ENCODE data around the gene MLN.
"Not testable (repeated sequence)": the region's sequence is repeated elsewhere in the genome, so short reads cannot be mapped to it uniquely, and the experiment has no call there.

The MLN gene

DNA sequence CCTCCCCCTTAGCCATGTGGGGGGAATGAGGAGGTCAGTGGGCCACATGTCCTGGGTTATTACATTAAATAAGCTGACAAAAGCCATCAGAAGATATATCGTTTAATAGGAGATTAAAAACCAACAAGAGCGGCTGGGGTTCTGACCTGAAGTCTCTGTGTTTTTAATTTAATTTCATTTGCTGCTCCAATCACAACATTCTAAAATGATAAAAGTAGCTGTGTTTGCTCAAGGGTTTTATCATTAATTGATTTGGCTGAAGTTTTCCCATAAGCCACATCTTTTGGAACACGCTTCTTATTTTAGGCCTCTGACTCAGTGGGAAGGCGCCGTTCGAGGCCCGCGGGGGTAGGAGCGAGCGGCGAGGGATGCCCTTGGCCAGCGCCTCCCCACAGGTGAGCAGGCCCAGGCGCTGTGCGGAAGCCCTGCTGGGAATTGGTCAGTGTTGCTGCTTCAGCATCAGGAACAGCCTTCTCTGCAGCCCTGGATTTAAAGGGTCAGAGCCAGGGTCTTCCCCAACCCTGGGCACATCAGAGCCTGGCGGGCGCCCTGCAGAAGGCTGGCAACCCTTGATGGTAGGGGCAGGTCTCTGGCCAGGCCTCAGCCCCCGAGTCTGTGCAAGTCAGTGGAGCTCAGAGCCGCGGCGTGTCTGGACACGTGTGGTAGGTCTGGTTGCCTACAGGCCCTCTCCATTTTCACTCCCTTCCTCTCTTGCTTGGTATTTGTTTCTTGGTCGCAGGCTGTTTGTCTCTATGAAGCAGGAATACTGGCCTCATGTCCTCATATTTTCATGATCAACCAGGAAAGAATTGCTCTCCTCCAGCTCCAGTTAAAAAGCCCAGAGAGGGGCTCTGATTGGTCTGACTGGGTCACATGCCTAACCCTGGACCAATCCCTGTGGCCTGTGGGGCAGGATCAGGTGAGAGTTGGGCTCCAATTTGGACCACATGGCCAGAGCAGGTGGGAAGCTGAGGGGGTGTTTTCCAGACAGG lies 30.9 kb upstream of the MLN start:
- DNase-seq (ENCODE audit: low spot score) = no peak

DNA sequence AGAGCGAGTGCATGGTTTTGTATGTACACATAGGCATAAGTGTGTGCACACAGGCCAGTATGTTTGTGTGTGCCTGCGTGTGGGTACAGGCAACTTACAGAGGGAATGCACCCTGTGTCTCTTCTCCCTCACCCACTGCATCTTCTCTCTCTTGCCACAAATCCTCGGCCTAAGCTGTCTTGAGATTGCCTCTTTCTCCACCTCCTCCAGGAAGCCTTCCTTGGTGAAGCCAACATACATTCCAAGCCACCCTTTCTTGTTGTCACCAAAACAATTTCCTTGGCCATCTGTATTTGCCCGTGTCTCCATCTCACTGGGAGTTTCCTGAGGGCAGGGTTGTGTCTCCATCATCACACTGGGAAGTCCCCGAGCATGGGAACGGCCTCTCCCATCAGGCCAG lies 29.8 kb upstream of the MLN start:
- DNase-seq (ENCODE audit: low spot score) = no peak

DNA sequence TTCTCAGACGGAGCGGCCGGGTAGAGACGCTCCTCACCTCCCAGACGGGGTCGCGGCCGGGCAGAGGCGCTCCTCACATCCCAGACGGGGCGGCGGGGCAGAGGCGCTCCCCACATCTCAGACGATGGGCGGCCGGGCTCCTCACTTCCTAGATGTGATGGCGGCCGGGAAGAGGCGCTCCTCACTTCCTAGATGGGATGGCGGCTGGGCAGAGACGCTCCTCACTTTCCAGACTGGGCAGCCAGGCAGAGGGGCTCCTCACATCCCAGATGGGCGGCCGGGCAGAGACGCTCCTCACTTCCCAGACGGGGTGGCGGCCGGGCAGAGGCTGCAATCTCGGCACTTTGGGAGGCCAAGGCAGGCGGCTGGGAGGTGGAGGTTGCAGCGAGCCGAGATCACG lies 29.0 kb upstream of the MLN start:
- not testable (repeated sequence) for DNase-seq (ENCODE audit: low spot score)

DNA sequence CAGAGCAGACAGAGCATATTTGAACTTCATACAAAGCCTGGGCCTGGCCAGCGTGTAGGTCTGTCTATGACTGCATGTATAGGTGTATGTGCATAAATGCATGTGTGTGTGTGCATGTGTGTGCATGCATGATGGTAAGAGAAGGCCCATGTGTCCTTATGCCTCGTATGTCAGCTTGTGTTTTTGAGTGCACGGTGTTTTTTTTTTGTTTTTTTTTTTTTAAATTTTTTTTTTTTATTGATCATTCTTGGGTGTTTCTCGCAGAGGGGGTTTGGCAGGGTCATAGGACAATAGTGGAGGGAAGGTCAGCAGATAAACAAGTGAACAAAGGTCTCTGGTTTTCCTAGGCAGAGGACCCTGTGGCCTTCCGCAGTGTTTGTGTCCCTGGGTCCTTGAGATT lies 27.9 kb upstream of the MLN start:
- not testable (repeated sequence) for DNase-seq (ENCODE audit: low spot score)

DNA sequence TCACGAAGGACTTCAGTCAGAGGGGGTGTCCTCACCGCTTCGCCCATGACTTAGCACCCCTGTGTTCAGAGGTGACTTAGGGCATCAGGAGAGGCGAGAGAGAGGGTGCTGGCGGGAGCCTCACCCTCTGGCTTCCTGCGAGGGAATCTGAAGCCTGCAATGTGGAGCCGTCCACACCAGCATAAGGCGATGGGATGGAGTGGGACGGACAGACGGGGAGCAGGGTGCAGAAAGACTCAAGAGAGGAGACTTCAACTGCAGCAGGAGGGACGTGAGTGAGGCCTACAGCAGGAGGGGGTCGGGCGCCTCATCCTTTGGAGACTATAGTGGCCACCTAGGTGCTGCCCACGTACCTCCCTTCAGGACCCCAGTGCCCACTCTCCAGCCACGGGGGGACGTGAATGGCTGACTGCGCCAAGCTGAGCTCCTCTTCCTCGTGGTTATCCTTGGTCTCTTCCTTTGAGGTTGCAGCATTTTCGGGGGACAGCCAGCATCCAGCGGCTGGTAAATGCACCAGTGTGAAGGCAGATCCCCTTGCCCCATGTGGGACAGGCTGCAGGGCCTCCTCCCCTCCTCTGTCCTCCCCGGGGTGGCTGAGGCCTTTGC lies 26.9 kb upstream of the MLN start:
- no peak for DNase-seq (ENCODE audit: low spot score)

DNA sequence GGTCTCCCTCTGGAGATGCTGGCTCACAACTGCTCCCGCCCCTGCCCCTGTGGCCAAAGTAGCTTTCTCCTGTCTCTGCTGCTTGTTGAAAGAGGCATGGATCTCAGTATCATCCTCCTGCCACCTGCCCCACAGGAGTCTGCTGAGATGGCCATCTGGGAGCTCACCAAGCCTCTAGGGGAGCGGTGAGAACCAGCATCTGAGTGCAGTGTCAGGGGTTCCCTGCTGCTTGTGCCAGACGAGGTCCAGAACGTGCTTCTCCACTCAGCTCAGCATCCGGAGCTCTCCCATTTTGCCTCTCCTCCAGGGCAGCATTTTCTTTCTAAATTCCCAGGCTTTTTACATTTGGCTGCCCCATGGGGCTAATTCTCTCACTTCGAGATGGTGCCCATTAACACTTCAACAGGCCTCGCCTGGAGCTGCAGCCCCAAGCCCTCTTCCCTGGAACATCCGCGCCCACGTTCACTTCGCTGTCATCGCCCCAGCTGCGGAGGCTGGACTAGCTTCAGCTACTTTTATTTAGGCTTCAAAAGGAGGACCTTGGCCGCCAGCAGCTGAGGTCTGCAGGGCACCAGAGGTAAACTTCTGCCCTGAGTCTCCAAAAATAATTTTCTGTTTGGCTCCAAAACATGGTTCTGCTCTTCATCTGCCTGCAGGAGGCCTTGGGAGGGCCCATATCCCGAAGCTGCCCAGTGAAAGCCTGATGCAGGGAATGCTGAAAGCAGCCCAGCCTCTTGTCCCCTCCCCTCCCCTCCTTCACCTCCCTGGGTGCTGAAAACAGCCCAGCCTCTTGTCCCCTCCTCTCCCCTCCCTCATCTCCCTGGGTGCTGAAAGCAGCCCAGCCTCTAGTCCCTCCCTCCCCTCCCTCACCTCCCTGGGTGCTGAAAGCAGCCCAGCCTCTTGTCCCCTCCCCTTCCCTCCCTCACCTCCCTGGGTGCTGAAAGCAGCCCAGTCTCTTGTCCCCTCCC lies 25.2 kb upstream of the MLN start:
- DNase-seq (ENCODE audit: low spot score) = no peak

DNA sequence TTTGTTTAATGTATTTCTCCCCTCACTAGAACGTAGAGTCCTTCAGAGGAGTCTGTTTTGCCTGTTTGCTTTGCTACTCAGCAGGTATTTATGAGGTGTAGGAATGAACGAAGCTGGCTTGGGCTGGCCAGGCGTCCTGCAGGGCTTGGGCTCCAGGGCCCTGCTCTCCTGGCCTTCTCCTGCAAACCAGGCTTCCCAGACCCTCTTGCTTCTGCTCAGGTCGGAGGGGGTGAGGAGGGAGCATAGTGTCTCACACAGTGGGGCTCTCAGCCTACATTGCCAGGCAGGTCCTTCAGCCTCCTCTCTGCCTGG lies 24.6 kb upstream of the MLN start:
- DNase-seq (ENCODE audit: low spot score) = no peak

DNA sequence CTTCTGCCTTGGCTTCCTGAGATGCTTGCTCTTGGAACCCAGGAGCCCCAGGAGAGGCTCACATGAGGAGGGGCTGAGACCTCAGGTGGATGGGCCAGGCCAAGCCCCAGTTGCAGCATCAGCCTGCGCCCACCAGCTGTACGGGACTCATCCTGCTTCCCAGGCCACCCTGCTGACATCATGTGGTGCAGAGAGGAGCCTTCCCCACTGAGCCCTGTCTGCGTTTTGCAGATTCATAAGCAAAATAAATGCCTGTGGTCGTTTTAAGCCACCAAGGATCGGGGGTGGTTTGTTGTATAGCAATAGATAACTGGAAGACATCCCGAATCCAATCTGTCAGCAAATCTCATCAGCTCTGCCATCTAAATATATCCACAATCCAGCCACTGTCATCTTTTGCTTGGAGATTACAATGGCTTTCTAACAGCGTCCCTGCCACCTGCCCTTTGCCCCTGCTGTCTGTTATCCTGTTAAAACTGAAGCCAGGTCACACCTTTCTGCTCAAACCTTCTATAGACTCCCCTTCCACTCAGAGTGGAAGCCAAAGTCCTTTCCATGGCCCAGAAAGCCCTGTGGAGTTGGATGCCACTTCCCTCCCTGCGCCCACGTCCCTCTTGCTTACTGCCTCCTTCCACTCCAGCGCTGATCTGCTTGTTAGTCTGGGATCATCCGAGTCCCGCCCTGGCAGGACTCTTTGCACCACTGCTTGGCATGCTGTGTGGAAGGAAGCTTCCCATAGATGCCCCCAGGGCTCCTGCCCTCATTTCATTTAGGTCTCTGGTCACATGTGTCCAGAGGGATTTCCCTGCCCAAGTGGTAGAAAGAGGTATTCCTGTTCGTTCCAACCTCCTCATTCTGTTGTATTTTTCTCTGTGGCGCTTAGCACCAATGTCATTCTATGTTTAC lies 24.0 kb upstream of the MLN start:
- DNase-seq (ENCODE audit: low spot score) = no peak

DNA sequence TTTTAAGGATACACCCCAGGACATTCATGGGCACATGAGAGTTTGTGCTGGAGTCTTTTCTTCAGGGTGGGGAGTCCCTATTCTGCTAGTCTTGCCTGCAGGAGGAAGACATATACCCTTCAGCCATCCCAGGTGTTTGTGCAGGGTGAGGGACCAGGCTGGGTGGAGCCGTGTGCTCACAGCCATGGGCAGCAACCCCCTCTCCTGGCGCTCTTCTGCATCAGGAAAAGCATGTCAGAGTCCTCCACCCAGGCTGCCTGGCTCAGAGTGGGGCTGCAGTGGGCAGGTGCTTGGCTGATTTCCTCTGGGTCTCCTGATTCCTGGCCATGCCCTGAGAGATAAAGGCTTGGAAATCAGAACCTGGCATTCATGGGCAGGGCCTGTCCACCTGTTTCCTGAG lies 22.7 kb upstream of the MLN start:
- DNase-seq (ENCODE audit: low spot score) = no peak

DNA sequence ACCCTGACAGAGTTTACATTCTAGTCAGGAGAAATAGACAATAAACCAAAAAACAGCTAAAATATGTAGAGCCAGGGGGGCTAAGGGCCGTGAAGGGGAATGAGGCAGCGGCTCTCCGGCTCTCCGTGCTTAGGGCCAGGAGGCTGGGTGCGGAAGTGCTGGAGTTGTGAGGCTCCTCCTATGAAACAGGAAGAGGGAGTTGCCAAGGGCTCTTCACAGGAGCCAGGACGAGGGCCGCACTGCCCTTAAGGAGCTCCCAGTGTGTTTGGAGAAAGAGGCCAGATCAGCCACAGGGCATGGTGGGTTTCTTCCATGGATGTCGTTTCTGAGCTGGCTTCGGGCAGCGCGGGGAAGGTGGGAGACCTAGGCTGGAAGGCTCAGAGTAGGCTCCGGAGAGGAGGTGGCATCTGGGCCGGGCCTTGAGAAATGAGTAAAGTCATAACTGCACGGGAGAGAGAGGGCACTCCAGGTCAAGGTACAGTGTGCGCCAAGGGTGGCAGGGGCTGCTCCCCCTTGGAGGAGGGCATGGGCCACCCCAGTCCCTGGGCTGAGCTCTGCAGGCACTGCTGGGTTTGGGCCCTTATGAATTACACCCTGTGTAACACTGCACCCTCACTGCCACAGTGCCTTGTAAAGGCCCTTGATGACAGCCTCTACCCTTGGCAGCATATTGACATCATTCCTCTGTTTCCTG lies 20.8 kb upstream of the MLN start:
- DNase-seq (ENCODE audit: low spot score) = no peak

DNA sequence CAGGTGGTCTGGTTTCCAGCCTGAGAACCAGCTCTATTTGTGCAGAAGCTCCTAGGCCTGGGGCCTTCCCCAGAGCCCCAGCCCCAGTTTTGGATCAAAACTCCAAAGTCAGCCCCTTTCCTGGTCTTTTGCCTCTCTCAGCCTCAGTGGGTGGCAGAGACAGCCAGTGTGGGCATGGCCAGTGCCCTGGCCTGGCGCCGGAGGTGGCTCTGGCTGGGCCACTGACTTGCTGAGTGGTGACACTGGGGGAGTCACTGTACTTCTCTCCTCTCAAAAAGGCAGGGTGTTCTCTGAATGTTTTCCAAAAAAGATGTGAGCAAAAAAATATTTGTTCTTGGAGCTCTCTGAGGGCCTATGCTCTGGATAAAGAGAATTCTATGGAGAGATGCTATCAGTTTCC lies 20.0 kb upstream of the MLN start:
- DNase-seq (ENCODE audit: low spot score) = no peak

DNA sequence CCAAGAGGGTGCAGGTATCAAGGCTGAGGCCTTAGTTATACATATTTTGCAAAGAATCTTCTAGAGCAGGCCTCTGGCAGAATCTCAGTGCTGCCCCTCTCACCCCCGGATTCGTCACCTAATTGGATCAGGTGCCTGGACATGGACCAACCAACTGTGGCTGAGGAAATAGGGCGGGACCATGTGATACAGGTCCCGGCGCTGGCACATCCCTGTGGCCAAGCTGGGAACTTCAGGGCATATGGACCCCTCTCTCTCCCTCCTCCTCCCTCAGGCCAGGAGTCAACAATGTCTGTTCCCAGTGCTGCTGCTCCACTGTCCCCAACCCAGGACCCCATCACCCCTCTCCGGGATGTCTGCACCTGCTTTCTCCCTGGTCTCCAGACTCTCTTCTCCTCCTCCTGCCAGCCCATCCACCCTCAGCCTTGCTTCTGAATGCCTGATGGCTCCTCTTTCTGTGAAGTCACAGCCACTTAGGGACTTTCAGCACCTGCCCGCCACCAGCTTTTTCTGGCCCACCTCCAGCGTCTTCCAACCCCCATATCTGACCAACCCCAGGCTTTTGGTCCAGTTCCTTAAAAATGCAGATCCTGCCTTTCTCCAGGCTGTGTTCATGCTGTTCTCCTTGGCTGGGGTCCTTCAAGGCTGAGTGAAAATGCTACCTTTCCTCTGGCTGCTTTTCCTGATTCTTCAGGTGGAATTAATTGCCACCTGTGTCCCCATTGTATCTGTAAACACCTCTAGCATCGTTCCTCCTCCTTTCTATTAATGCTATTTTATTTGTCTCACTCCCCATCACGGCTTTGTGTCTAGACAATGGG lies 19.0 kb upstream of the MLN start:
- peak; percentile 1 for DNase-seq (ENCODE audit: low spot score)

DNA sequence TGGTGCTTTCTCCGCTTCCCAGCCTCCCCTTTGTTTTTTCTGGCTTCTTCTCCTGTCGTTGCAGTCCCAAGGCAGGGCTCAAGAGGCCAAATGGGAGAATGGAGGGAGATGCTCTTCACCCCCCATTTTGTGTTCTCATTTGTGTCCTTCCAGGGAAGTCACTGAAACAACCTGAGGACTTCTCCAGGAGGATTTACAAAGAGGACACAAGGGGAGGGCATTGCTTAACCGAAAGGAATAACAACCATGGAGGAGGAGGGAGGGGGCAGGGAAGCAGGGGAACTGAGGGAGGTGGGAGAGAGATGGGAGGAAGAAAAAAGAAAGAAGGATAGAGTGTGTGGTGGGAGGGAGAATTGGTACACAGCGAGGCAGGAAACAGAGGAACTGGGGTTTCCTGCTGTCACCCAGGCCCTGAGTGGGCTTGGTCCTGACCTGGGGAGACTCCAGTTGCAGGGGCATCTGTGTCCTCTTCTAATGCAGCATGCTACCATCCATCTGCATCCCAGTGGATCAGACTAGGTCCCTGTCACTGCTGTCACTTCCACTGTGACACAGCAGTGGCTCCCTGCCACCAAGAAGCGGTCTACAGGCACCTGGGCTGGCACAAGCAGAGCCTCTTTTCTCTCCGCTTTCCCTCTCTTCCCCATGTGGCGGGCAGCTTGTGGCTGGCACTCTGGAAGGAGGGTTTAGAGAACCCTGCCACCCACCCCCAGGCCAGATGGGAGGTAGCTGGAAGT lies 17.1 kb upstream of the MLN start:
- DNase-seq (ENCODE audit: low spot score) = no peak

DNA sequence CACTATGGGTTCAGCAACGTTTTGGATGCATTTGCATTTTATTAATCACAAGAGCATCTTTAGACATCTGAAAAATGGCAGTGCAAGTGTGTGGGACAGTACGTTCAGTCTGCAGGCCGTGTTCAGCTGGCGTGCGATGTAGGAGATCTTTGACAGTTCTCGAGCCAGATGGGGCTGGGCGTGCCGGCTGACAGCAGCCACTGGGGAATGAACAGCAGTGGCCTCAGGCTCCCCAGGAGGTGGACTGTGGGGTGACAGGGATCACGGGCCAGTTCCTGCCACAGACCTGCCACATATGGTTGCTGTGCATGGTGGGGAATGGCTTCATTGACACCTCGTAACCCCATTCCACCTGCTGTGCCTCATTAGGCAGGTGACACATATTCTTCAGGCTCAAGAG lies 16.4 kb upstream of the MLN start:
- DNase-seq (ENCODE audit: low spot score) = no peak

DNA sequence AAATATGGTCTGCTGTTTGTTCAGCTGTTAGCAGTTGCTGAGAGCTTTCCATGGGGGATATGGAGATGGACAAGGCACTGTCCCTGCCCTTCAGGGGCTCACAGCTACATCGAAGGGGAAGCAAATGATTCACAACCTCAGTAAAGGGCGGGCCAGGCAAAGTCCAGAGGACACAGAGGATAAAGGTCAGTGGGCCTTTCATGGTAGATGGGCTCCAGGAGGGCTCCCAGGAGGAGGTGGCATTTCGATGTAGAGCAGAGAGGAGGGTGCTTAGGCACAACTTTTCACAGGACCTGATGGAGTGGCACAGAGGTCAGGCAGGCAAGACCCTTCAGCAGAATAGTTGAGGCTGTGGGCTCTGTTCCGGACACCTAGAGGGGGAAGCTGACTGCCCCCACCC lies 15.2 kb upstream of the MLN start:
- DNase-seq (ENCODE audit: low spot score) = no peak

DNA sequence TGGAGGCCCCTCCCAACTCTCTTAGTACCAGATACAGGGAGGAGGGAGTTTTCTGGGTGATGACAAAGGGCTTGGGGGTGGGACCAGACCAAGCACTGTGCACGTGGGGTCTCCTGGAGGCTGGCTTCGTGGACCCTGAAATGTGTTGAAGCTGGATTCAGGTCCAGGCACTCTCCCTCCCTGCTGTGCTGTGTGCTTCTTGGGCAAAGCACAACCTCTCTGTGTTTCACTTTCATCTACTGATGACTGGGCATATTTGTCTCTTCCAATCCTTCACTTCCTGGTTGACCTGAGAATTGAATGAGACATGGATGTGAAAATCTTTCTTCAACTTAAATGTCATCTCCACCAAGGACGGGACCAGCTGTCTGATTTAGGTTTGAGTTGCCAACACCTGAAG lies 14.5 kb upstream of the MLN start:
- DNase-seq (ENCODE audit: low spot score) = no peak

DNA sequence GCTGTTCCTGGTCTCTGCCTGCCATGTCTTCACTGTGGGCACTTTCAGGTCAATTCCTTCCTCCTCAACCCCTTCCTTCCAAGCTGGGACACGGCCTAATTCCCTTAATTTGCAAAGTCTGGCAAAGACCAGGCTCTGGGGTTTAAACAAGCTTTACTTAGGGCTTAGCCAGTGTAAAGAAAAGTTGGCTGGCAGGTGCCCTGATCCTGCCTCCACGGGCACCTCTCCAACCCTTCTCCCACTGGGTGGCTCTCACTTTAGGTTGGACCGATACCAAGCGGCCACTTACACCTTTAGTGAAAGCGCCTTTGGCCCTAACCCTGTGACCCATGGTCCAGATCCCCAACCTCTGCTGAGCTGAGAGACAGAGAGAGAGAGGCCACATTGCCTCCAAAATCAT lies 13.7 kb upstream of the MLN start:
- DNase-seq (ENCODE audit: low spot score) = no peak

DNA sequence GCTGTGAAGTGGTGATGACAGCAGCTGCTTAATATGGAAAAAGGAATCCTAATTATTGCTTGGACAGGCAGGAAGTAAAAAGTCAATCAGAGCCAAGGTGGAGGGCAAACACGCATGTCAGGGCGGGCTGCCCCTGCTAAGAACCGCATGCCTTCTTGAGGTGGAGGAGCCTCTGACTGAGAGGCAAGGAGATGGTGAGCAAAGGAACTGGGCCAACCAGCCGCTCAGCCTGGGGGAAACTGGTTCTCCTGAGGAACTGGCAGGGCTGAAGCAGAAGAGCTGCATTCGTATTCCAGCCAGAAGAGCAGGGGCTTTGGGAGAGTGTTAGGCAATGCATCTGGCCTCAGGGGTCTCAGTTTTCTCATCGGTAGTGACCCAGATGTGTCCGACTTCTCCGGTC lies 13.1 kb upstream of the MLN start:
- DNase-seq (ENCODE audit: low spot score) = no peak

DNA sequence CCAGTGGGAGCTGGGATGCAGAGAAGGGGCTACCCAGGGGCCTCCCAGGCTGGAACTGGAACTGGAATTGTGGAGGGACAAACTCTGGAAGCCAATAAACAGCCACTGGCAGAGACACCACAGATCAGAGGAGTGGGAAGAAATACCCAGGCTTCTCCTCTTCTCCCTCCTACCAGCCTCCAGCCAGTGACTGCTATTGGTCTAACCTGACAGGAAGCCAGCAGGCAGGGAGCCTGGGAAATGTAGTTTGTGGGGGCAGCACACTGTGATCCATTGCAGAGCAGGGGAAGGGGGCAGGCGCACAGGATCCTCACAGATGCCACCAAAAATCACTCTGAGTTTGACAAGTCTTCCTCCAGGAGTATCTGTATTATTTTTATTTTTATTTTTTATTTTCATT lies 12.1 kb upstream of the MLN start:
- no peak for DNase-seq (ENCODE audit: low spot score)
